Gastroesophageal sphincter (tissue), 3 donors: Measurements from ENCODE around the gene PSME2.

Experiments used
- EP300 ChIP-seq: sonication (generic); formaldehyde crosslinking; IDR thresholded peaks from one replicate; pipeline ENCODE4 v1.6.1; 2017; ENCODE audit warnings: antibody characterized with exemption, mild to moderate bottlenecking
- POLR2A ChIP-seq, 2 donors: fragments of 450-650 bp; IDR thresholded peaks; one replicate each; pipeline ENCODE4 v1.6.1; 2017; ENCODE audit warnings: antibody characterized with exemption in 2 of 2, mild to moderate bottlenecking in 2 of 2, moderate library complexity in 1 of 2
- POLR2AphosphoS5 ChIP-seq: sonication (generic); formaldehyde crosslinking; IDR thresholded peaks from one replicate; pipeline ENCODE4 v1.6.1; 2017; ENCODE audit warnings: antibody characterized with exemption
- TF ChIP-seq, protein P1 (sequence below), 4 experiments: fragments of 200-600 bp in 2 of 4; fragments of 450-650 bp in 2 of 4; sonication (generic) in 1 of 4; IDR thresholded peaks; one replicate each; pipeline ENCODE4 v1.5.1; 2017 to 2019; ENCODE audit warnings: antibody characterized with exemption in 4 of 4, mild to moderate bottlenecking in 2 of 4, moderate library complexity in 2 of 4

GRCh38 chr14:24184104-24184970 is 37.9 kb upstream of the PSME2 start:
- TF ChIP-seq, protein P1, sequence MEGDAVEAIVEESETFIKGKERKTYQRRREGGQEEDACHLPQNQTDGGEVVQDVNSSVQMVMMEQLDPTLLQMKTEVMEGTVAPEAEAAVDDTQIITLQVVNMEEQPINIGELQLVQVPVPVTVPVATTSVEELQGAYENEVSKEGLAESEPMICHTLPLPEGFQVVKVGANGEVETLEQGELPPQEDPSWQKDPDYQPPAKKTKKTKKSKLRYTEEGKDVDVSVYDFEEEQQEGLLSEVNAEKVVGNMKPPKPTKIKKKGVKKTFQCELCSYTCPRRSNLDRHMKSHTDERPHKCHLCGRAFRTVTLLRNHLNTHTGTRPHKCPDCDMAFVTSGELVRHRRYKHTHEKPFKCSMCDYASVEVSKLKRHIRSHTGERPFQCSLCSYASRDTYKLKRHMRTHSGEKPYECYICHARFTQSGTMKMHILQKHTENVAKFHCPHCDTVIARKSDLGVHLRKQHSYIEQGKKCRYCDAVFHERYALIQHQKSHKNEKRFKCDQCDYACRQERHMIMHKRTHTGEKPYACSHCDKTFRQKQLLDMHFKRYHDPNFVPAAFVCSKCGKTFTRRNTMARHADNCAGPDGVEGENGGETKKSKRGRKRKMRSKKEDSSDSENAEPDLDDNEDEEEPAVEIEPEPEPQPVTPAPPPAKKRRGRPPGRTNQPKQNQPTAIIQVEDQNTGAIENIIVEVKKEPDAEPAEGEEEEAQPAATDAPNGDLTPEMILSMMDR (IDR thresholded peaks at IDR 0.05): no peak
- TF ChIP-seq EP300: no peak
- no peak for TF ChIP-seq POLR2A (IDR thresholded peaks at IDR 0.05)
- TF ChIP-seq POLR2AphosphoS5: no peak
